ENCODE measurements around the gene HTR2C. TPM values are rescaled to one million over a fixed set of nuclear protein-coding genes. Genes with fewer than 3 reads are reported as not detected.
"Not testable (repeated sequence)": the region's sequence is repeated elsewhere in the genome, so short reads cannot be mapped to it uniquely, and the experiment has no call there.

Gene HTR2C
- total and polyA plus RNA-seq, 7 donors, result not detected

DNA sequence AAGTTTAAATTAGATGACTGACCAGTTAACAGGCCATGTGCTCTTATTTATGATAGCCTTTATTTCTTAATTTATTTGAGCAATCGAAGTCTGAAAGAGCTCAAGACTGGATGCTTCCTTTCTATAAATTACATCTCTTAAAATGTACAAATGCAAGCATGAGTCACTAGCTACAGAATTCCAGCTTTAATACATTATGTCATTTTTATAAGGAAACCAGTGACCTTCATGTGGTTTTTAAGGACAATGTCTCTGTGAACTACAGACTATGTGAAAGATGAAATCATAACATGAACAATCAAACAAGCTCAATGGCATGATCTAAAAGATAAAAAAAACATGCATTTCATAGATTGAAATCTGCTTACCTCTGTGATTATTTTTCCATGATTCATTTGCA lies 15.4 kb downstream of the HTR2C start:
- H3K9me3 ChIP-seq, result no peaks in the 10 kb centered on the region
- WGBS, 3 donors, result 69 to 76% (median 74%) methylated on average over 1 of the region's 1 CpG
- H3K36me3 ChIP-seq (ENCODE audit: insufficient read depth in 1 of 2, low read depth in 1 of 2), result no peaks in the 10 kb centered on the region
- no peak for ATAC-seq
- DNase-seq, result no peak
- intact Hi-C loops (cut with DNase I), result no loop called here
- H3K27ac ChIP-seq, result no peak overlapping the region
- H3K4me3 ChIP-seq, result no peak overlapping the region
- no peaks in the 10 kb centered on the region for H3K4me1 ChIP-seq
- TF ChIP-seq, protein P1, sequence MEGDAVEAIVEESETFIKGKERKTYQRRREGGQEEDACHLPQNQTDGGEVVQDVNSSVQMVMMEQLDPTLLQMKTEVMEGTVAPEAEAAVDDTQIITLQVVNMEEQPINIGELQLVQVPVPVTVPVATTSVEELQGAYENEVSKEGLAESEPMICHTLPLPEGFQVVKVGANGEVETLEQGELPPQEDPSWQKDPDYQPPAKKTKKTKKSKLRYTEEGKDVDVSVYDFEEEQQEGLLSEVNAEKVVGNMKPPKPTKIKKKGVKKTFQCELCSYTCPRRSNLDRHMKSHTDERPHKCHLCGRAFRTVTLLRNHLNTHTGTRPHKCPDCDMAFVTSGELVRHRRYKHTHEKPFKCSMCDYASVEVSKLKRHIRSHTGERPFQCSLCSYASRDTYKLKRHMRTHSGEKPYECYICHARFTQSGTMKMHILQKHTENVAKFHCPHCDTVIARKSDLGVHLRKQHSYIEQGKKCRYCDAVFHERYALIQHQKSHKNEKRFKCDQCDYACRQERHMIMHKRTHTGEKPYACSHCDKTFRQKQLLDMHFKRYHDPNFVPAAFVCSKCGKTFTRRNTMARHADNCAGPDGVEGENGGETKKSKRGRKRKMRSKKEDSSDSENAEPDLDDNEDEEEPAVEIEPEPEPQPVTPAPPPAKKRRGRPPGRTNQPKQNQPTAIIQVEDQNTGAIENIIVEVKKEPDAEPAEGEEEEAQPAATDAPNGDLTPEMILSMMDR (IDR thresholded peaks at IDR 0.05), result no peak
- peaks cover 0 to 24% (median 0%) of the 10 kb centered on the region in 3 donors for H3K27me3 ChIP-seq (ENCODE audit: insufficient read depth in 3 of 3, low read length in 2 of 3)

GRCh38 chrX:114599911-114600310 lies 16.0 kb downstream of the HTR2C start:
- DNase-seq (no peak), ATAC-seq (no peak)
- TF ChIP-seq, protein P1 (IDR thresholded peaks at IDR 0.05), result no peak
- Histone ChIP-seq H3K9me3 (no peaks in the 10 kb centered on the region), H3K27me3 (ENCODE audit: insufficient read depth in 3 of 3, low read length in 2 of 3) (peaks cover 0 to 24% (median 0%) of the 10 kb centered on the region in 3 donors), H3K27ac (no peak overlapping the region), H3K4me3 (no peak overlapping the region), H3K4me1 (no peaks in the 10 kb centered on the region), H3K36me3 (ENCODE audit: insufficient read depth in 1 of 2, low read depth in 1 of 2) (no peaks in the 10 kb centered on the region)
- 62 to 69% (median 64%) methylated on average over 4 of the region's 4 CpGs for WGBS, 3 donors
- intact Hi-C loops (cut with DNase I), result no loop called here

DNA sequence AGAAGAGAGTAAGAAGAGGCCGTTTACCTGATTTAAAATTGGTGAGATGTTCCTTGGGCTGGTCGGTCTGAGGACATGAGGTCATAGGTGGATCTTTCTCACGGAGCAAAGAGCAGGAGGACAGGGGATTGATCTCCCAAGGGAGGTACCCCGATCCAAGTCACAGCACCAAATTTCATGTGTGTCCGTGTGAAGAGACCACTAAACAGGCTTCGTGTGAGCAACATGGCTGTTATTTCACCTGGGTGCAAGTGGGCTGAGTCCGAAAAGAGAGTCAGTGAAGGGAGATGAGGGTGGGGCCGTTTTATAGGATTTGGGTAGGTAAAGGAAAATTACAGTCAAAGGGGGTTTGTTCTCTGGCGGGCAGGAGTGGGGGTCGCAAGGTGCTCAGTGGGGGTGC lies 22.7 kb downstream of the HTR2C start:
- ATAC-seq; H3K9me3 ChIP-seq; H3K27ac ChIP-seq; H3K36me3 ChIP-seq (ENCODE audit: insufficient read depth in 1 of 2, low read depth in 1 of 2); DNase-seq; intact Hi-C loops (cut with DNase I); H3K27me3 ChIP-seq (ENCODE audit: insufficient read depth in 3 of 3, low read length in 2 of 3); H3K4me1 ChIP-seq; H3K4me3 ChIP-seq: not testable (repeated sequence)
- 78 to 86% (median 80%) methylated on average over 5 to 9 of the region's 10 CpGs for WGBS, 3 donors

DNA sequence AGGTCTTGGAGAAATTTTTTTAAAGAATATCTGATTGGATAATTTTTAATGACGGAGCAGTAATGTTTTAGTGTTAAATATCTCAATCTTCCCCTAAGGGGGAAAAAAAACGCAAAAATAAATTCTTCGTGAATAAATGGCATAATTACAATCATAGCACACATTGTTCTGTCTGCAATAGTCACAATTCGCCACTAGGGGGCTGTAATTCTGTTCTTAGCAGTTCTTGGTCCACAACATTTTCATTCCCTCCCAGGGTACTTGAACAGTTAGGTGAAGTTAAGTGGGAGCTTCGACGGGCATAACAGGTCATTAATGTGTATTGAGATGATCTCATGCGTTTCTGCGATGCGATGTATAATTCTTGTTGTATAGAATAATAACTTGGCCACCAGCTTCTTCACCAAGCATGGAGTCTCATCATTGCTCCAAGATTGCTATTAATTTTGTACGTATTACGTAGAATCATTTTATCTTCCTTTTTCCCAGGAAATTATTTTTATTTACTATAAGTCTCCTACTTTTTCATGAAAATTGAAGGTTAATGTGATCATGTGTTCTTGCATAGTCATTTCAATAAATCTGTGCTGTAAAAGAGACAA lies 27.2 kb downstream of the HTR2C start:
- Histone ChIP-seq H3K9me3 (no peaks in the 10 kb centered on the region), H3K27ac (no peak overlapping the region), H3K4me1 (no peaks in the 10 kb centered on the region), H3K27me3 (ENCODE audit: insufficient read depth in 3 of 3, low read length in 2 of 3) (no peaks in the 10 kb centered on the region), H3K4me3 (no peak overlapping the region), H3K36me3 (ENCODE audit: insufficient read depth in 1 of 2, low read depth in 1 of 2) (no peaks in the 10 kb centered on the region)
- ATAC-seq, result no peak
- 51 to 57% (median 56%) methylated on average over 11 of the region's 11 CpGs for WGBS, 3 donors
- intact Hi-C loops (cut with DNase I), result no loop called here
- TF ChIP-seq, protein P1 (IDR thresholded peaks at IDR 0.05), result peak; percentile 66
- no peak for DNase-seq

DNA sequence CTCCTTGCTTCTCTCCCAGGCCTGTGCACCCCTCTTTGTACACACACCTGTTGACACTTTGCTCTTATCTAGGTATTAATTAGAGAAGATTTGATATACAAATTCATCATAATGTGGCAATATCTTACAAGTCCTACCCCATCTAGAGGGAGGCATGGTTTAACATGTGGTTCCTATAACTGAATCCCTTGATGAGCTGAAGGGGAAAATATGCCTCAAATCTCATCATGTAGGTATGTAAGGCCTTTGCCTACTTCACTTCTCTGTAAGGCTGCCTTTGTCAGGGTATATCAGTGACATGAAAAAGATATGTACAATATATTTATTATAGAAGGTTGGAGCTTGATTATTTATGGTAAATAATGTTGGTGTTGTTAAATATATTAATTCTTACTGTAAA lies 31.9 kb downstream of the HTR2C start:
- no peaks in the 10 kb centered on the region for H3K4me1 ChIP-seq

More for the DNA sequence above, 31.9 kb downstream of the HTR2C start:
- Histone ChIP-seq H3K27ac (no peak overlapping the region), H3K9me3 (no peaks in the 10 kb centered on the region), H3K4me3 (no peak overlapping the region), H3K27me3 (ENCODE audit: insufficient read depth in 3 of 3, low read length in 2 of 3) (no peaks in the 10 kb centered on the region), H3K36me3 (ENCODE audit: insufficient read depth in 1 of 2, low read depth in 1 of 2) (no peaks in the 10 kb centered on the region)
- DNase-seq (no peak), ATAC-seq (no peak)
- intact Hi-C loops (cut with DNase I), result no loop called here
- TF ChIP-seq, protein P1 (IDR thresholded peaks at IDR 0.05), result no peak
